ENCODE results near the gene TEX2. TPM values are rescaled to one million over a fixed set of nuclear protein-coding genes. Genes with fewer than 3 reads are reported as not detected.

TEX2 gene
- total and polyA plus RNA-seq, 8 donors: 8.9 to 30.3 (median 22.4) TPM

- intact Hi-C loops (cut with DNase I): no loop called here
- no peak for FAIRE-seq
- no peak overlapping the region for H3K4me3 ChIP-seq
- TF ChIP-seq CTCF (IDR thresholded peaks at IDR 0.05): no peak
- H3K27ac ChIP-seq: peak overlapping the region in 2 of 4 donors; percentile 70 to 84
- peak; percentile 35 to 60 (median 50) for ATAC-seq
- H3K36me3 ChIP-seq: no peaks in the 10 kb centered on the region
- peaks cover 39 to 96% (median 70%) of the 10 kb centered on the region in 3 donors for H3K4me1 ChIP-seq
- peak; percentile 58 to 77 (median 72) for DNase-seq
- WGBS, 2 donors: 34 to 35% methylated on average over 10 of the region's 10 CpGs
- no peaks in the 10 kb centered on the region for H3K27me3 ChIP-seq
- H3K9me3 ChIP-seq: no peaks in the 10 kb centered on the region
These were observed 144.8 kb downstream of the TEX2 start for GRCh38 chr17:64117981-64118979.

GRCh38 chr17:64115822-64116534, 147.1 kb downstream of the TEX2 start:
- ATAC-seq: peak; percentile 54 to 66 (median 60)
- WGBS, 2 donors: 34 to 43% methylated on average over 7 of the region's 7 CpGs
- H3K4me1 ChIP-seq: peaks cover 47 to 94% (median 48%) of the 10 kb centered on the region in 3 donors
- peak in 4 of 6 donors; percentile 51 to 66 (median 56) for DNase-seq
- intact Hi-C loops (cut with DNase I): no loop called here
- H3K36me3 ChIP-seq: no peaks in the 10 kb centered on the region
- H3K9me3 ChIP-seq: no peaks in the 10 kb centered on the region
- no peak for TF ChIP-seq CTCF (IDR thresholded peaks at IDR 0.05)
- H3K4me3 ChIP-seq: no peak overlapping the region
- no peaks in the 10 kb centered on the region for H3K27me3 ChIP-seq
- peak overlapping the region in 3 of 4 donors; percentile 48 to 84 (median 70) for H3K27ac ChIP-seq
- FAIRE-seq: no peak

DNA sequence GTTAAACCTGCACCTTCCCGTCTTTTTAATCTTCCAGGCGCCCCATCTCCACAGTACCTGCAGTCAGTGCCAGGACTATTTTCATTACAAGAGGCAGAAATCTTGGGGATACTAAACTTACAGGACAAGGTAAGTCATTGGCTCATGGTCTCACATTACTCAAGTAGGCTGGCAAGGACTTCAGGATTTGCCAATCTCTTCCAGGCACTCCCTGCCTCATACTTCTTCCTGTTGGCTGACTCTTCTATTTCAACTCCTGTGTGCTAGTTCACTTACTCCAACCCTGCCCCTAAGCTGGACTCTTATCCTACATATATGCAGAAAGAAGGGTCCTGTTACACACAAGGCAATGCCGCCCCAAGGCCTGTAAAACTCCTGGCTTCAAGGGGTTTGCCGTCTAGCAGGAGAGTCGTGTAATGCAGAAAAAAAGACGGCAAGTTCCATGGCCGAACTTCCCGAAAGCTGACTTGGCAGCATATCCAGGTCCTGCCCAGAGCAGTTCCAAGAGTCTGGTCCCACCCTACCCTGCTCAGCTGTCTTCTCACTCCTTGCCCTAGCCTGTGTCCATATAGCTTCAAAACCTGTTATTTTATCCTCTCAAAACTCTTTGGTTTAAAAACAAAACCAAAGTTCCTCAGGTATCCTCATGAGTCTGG, 147.9 kb downstream of the TEX2 start:
- WGBS, 2 donors: 57 to 60% methylated on average over 8 of the region's 8 CpGs
- Histone ChIP-seq H3K9me3 (no peaks in the 10 kb centered on the region), H3K27ac (peak overlapping the region; percentile 35 to 84 (median 59)), H3K36me3 (no peaks in the 10 kb centered on the region), H3K4me3 (peak overlapping the region in 1 of 4 donors; percentile 13), H3K4me1 (peaks cover 52 to 95% (median 57%) of the 10 kb centered on the region in 3 donors), H3K27me3 (no peaks in the 10 kb centered on the region)
- TF ChIP-seq CTCF (IDR thresholded peaks at IDR 0.05): no peak
- peak in 2 of 6 donors; percentile 56 to 60 for DNase-seq
- intact Hi-C loops (cut with DNase I): no loop called here
- FAIRE-seq: no peak
- peak; percentile 68 to 79 (median 74) for ATAC-seq

DNA sequence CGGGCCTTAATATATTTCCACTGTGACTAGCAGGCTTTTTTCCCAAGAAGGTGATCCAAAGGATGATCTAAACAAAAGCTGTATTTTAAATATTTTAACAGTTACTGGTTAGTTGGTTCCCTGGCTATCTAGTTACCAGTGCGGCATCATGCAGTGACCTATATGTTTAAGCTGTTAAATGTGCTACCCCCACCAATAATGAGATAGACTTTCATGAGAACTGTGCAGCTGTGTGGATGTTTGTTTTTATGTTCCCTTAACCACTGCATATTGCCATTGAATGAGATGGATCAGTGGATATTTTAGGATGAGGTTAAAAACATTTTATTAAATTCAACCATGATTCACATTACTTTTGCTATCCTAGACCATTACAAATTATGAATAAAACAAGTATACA, 150.1 kb downstream of the TEX2 start:
- Histone ChIP-seq H3K4me3 (no peak overlapping the region), H3K4me1 (peaks cover 54 to 94% (median 62%) of the 10 kb centered on the region in 3 donors), H3K27me3 (no peaks in the 10 kb centered on the region), H3K9me3 (no peaks in the 10 kb centered on the region), H3K27ac (peak overlapping the region in 2 of 4 donors; percentile 42 to 84), H3K36me3 (no peaks in the 10 kb centered on the region)
- no peak for ATAC-seq
- no peak for DNase-seq
- no peak for TF ChIP-seq CTCF (IDR thresholded peaks at IDR 0.05)
- intact Hi-C loops (cut with DNase I): no loop called here
- no peak for FAIRE-seq
- 35 to 47% methylated on average over 2 of the region's 2 CpGs for WGBS, 2 donors
